ENCODE results near the gene AKAP13. TPM values are rescaled to one million over a fixed set of nuclear protein-coding genes. Genes with fewer than 3 reads are reported as not detected.

AKAP13 gene
- polyA plus RNA-seq, 3 donors, result 47.9 to 99.7 (median 92.6) TPM

GRCh38 chr15:85725564-85725963 lies 345.2 kb downstream of the AKAP13 start:
- no peak overlapping the region for H3K4me3 ChIP-seq (replicated peaks in 1 of 3; ENCODE audit: low read depth in 2 of 3, low read length in 3 of 3)
- H3K4me2 ChIP-seq (replicated peaks; ENCODE audit: extremely low read depth, low read length, poor library complexity, severe bottlenecking), result no peak overlapping the region
- Mint-ChIP-seq H3K27me3 (ENCODE audit: low read depth in 3 of 3) (no peaks in the 10 kb centered on the region), H3K36me3 (peaks cover 89 to 99% of the 10 kb centered on the region in 2 donors), H3K4me3 (no peak overlapping the region), H3K4me1 (no peaks in the 10 kb centered on the region), H3K9me3 (no peaks in the 10 kb centered on the region), H3K27ac (no peak overlapping the region)
- no peak overlapping the region for H2AFZ ChIP-seq (ENCODE audit: insufficient read depth, low read depth, low read length, poor library complexity, severe bottlenecking)
- no CpG with 5 or more reads among the region's 4 CpGs for WGBS (ENCODE audit: insufficient coverage)
- intact Hi-C loops (cut with micrococcal nuclease), result no loop called here
- H3K36me3 ChIP-seq (replicated peaks in 1 of 2; ENCODE audit: control insufficient read depth in 1 of 2, insufficient read depth in 2 of 2, low read length in 2 of 2), result peaks cover 98 to 100% of the 10 kb centered on the region in 2 donors
- H3K27ac ChIP-seq (ENCODE audit: low read depth in 1 of 2, low read length in 2 of 2), result peak overlapping the region in 1 of 2 donors; percentile 38
- H3K79me2 ChIP-seq (ENCODE audit: insufficient read depth, low read length), result no peaks in the 10 kb centered on the region
- H4K20me1 ChIP-seq (ENCODE audit: insufficient read depth, low read length), result peaks cover 100% of the 10 kb centered on the region
- no peaks in the 10 kb centered on the region for H3K4me1 ChIP-seq (ENCODE audit: control insufficient read depth in 1 of 2, insufficient read depth in 2 of 2, low read length in 2 of 2)
- H3K27me3 ChIP-seq (ENCODE audit: control insufficient read depth in 2 of 2, insufficient read depth in 2 of 2, low read length in 2 of 2), result no peaks in the 10 kb centered on the region
- TF ChIP-seq CTCF (IDR thresholded peaks at IDR 0.05), result no peak
- no peak for DNase-seq
- H3K9me3 ChIP-seq (replicated peaks in 1 of 2; ENCODE audit: control insufficient read depth in 1 of 2, insufficient read depth in 1 of 2, low read length in 2 of 2), result no peaks in the 10 kb centered on the region
- no peak overlapping the region for H3K9ac ChIP-seq (ENCODE audit: insufficient read depth, low read length, poor library complexity, severe bottlenecking)

- H3K27me3 Mint-ChIP-seq (ENCODE audit: low read depth in 3 of 3), result no peaks in the 10 kb centered on the region
- no peak overlapping the region for H3K9ac ChIP-seq (ENCODE audit: insufficient read depth, low read length, poor library complexity, severe bottlenecking)
- peaks cover 0 to 3% (median 0%) of the 10 kb centered on the region in 7 donors for H3K9me3 Mint-ChIP-seq
- no peaks in the 10 kb centered on the region for H3K4me1 Mint-ChIP-seq
- no peak for TF ChIP-seq CTCF (IDR thresholded peaks at IDR 0.05)
- no peaks in the 10 kb centered on the region for H3K9me3 ChIP-seq (replicated peaks in 1 of 2; ENCODE audit: control insufficient read depth in 1 of 2, insufficient read depth in 1 of 2, low read length in 2 of 2)
- peak overlapping the region in 2 of 7 donors; percentile 7 to 16 for H3K27ac Mint-ChIP-seq
- no peak overlapping the region for H3K4me2 ChIP-seq (replicated peaks; ENCODE audit: extremely low read depth, low read length, poor library complexity, severe bottlenecking)
- peaks cover 98 to 100% of the 10 kb centered on the region in 2 donors for H3K36me3 ChIP-seq (replicated peaks in 1 of 2; ENCODE audit: control insufficient read depth in 1 of 2, insufficient read depth in 2 of 2, low read length in 2 of 2)
- intact Hi-C loops (cut with micrococcal nuclease), result no loop called here
- H3K4me1 ChIP-seq (ENCODE audit: control insufficient read depth in 1 of 2, insufficient read depth in 2 of 2, low read length in 2 of 2), result no peaks in the 10 kb centered on the region
- no peak overlapping the region for H2AFZ ChIP-seq (ENCODE audit: insufficient read depth, low read depth, low read length, poor library complexity, severe bottlenecking)
- H3K27me3 ChIP-seq (ENCODE audit: control insufficient read depth in 2 of 2, insufficient read depth in 2 of 2, low read length in 2 of 2), result no peaks in the 10 kb centered on the region
- H3K36me3 Mint-ChIP-seq, result peaks cover 90 to 99% of the 10 kb centered on the region in 2 donors
- H3K27ac ChIP-seq (ENCODE audit: low read depth in 1 of 2, low read length in 2 of 2), result peak overlapping the region in 1 of 2 donors; percentile 44
- no CpG with 5 or more reads among the region's 2 CpGs for WGBS (ENCODE audit: insufficient coverage)
- H3K79me2 ChIP-seq (ENCODE audit: insufficient read depth, low read length), result no peaks in the 10 kb centered on the region
- H3K4me3 ChIP-seq (replicated peaks in 1 of 3; ENCODE audit: low read depth in 2 of 3, low read length in 3 of 3), result no peak overlapping the region
- H4K20me1 ChIP-seq (ENCODE audit: insufficient read depth, low read length), result peaks cover 100% of the 10 kb centered on the region
- no peak for DNase-seq
- no peak overlapping the region for H3K4me3 Mint-ChIP-seq
These were observed 346.1 kb downstream of the AKAP13 start for GRCh38 chr15:85726454-85726853.
